MM.1S (cell line): ENCODE data around the gene DZIP1L.

ENCODE experiments used
- CTCF ChIP-seq: fragments of 300-600 bp; sonication (generic); IDR thresholded peaks from 2 replicates; pipeline ENCODE4 v1.5.1; 2016; ENCODE audit warnings: antibody characterized with exemption, low read length, mixed read lengths
- EZH2 ChIP-seq: fragments of 300-600 bp; sonication (generic); optimal IDR thresholded peaks from 2 replicates; pipeline ENCODE3; 2017; ENCODE audit warnings: low read depth, mild to moderate bottlenecking, antibody characterized with exemption, low read length, mixed read lengths
- EZH2phosphoT487 ChIP-seq: fragments of 300-600 bp; sonication (generic); IDR thresholded peaks from 2 replicates; pipeline ENCODE4 v1.6.1; 2018; ENCODE audit warnings: antibody characterized with exemption, low read length

- TF ChIP-seq CTCF (no peak), EZH2 (no peak), EZH2phosphoT487 (no peak)
These were observed 31.2 kb downstream of the DZIP1L start for GRCh38 chr3:138084196-138084595.
